ENCODE results near the gene LASP1.

The LASP1 gene

DNA sequence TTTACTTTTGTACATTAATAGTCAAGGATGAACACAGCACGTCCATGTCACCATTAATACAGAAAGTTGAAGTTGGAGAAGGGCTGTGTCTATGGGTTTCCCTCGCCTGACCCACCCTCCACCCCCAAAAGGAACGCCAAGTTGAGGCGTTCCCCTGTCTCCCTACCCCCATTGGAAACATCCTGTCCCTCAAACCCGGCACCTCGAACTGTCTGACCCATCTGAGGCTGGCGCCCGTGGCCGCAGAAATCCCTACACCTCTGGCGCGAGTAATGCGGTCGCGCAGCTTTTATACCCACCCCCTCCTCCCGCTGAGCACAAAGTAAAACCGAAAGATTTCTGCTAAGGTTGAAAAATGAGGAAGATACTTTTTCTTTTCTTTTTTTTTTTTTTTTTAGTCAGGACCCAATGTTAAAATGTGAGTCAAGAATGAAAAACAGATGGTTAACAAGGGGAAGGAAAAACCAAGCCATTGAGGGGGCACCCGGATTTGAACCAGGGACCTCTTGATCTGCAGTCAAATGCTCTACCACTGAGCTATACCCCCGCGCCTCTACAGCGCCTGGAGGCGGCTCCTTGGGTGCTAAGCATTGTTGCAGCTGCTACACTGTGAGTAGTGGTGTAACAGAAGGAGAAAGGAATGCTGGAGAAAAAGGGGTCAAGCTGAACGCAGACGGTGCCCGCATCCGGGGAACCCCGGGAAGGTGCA is 887 bp upstream of the LASP1 start:
- TF ChIP-seq ZFP30 (CRISPR knock-in tag; IDR thresholded peaks at IDR 0.05) (no peak), CSDC2 (CRISPR knock-in tag; IDR thresholded peaks at IDR 0.05) (no peak), PATZ1 (CRISPR knock-in tag; IDR thresholded peaks at IDR 0.05; ENCODE audit: borderline replicate concordance) (no peak), POU6F1 (CRISPR knock-in tag; IDR thresholded peaks at IDR 0.05; ENCODE audit: borderline replicate concordance, low read depth) (no peak)
- TF ChIP-seq, protein P1, sequence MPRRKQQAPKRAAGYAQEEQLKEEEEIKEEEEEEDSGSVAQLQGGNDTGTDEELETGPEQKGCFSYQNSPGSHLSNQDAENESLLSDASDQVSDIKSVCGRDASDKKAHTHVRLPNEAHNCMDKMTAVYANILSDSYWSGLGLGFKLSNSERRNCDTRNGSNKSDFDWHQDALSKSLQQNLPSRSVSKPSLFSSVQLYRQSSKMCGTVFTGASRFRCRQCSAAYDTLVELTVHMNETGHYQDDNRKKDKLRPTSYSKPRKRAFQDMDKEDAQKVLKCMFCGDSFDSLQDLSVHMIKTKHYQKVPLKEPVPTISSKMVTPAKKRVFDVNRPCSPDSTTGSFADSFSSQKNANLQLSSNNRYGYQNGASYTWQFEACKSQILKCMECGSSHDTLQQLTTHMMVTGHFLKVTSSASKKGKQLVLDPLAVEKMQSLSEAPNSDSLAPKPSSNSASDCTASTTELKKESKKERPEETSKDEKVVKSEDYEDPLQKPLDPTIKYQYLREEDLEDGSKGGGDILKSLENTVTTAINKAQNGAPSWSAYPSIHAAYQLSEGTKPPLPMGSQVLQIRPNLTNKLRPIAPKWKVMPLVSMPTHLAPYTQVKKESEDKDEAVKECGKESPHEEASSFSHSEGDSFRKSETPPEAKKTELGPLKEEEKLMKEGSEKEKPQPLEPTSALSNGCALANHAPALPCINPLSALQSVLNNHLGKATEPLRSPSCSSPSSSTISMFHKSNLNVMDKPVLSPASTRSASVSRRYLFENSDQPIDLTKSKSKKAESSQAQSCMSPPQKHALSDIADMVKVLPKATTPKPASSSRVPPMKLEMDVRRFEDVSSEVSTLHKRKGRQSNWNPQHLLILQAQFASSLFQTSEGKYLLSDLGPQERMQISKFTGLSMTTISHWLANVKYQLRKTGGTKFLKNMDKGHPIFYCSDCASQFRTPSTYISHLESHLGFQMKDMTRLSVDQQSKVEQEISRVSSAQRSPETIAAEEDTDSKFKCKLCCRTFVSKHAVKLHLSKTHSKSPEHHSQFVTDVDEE (CRISPR knock-in tag; IDR thresholded peaks at IDR 0.05): peak; percentile 21; the same call in 1 of the 2 replicates
- peak; percentile 74 for ATAC-seq

DNA sequence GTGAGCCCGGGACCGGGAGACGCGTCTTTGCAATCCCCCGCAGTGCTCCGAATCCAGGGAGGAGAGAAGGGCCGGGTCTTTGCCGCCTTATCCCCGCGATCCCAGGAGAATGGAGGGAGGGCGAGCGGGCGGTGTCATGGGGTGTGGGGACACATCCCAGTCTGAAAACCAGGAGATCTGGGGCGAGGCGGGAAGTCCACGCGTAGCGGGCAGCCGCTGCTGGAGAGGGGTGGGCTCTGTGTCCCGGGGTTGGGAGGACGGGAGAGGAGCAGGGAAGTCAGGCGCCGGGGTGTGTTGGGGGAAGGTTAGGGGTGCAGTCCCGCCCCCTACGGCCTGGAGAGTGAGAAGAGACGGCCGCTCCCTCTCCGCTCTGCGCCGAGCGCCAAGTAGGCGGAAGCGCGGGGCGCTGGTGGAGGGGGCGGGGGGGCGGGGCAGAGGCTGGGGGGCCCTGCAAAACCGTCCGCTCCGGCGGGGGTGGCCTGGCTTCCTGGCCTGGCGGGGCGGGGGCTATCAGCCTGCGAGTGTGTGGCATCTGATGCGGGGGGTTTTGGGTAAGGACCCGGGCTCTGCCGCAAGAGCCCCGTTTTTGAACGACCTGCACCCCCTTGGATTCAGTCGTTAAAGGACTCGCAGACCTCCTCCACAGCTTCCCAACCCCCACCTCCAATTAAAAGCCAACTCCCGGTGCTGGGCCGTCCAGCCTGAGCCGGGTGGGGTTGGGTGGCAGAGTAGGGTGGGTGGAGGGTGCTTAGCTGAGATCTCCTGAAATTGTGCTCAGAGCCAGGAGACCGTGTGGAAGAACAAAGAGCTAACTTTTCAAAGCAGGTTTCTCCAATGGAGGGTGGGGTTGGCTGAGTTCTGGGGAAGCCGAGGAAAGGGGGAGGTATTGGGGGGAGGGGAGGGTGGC is 654 bp downstream of the LASP1 start:
- peak; percentile 59 for ATAC-seq
- TF ChIP-seq ESRRG (CRISPR knock-in tag; IDR thresholded peaks at IDR 0.05) (no peak), OSR1 (CRISPR knock-in tag; IDR thresholded peaks at IDR 0.05) (no peak), ZNF8 (CRISPR knock-in tag; IDR thresholded peaks at IDR 0.05) (no peak), CSDC2 (CRISPR knock-in tag; IDR thresholded peaks at IDR 0.05) (no peak), ISL1 (CRISPR knock-in tag; IDR thresholded peaks at IDR 0.05) (no peak), PPARA (CRISPR knock-in tag; IDR thresholded peaks at IDR 0.05; ENCODE audit: borderline replicate concordance) (no peak), PATZ1 (CRISPR knock-in tag; IDR thresholded peaks at IDR 0.05; ENCODE audit: borderline replicate concordance) (no peak), RARB (CRISPR knock-in tag; IDR thresholded peaks at IDR 0.05) (no peak), ARNTL (CRISPR knock-in tag; IDR thresholded peaks at IDR 0.05; ENCODE audit: borderline replicate concordance, low read depth) (no peak), TCF4 (CRISPR knock-in tag; IDR thresholded peaks at IDR 0.05; ENCODE audit: borderline replicate concordance) (no peak), POU6F1 (CRISPR knock-in tag; IDR thresholded peaks at IDR 0.05; ENCODE audit: borderline replicate concordance, low read depth) (no peak), ZNF70 (CRISPR knock-in tag; IDR thresholded peaks at IDR 0.05) (no peak)
- TF ChIP-seq, protein P1 (CRISPR knock-in tag; IDR thresholded peaks at IDR 0.05): no peak

Data from SK-N-SH treated with all-trans-retinoic acid at 6 μM for 48 hours (cell line).